K562 (cell line): ENCODE data around the gene MPZL1. TPM values are rescaled to one million over a fixed set of nuclear protein-coding genes. Genes with fewer than 3 reads are reported as not detected.

Source experiments
- ADNP ChIP-seq: fragments of 200-800 bp; sonication (Bioruptor generic); IDR thresholded peaks from 2 replicates; pipeline ENCODE4 v1.6.1; 2016; ENCODE audit warnings: missing genetic modification characterization, missing compliant biosample characterization
- CBX1 ChIP-seq: sonication (generic); IDR thresholded peaks from 2 replicates; pipeline ENCODE4 v1.6.1; 2016; ENCODE audit warnings: antibody characterized with exemption, low read depth, mild to moderate bottlenecking
- FIP1L1 ChIP-seq: fragments of 200-400 bp; formaldehyde crosslinking; IDR thresholded peaks from 2 replicates; pipeline ENCODE4 v1.6.1; 2018; ENCODE audit warnings: mild to moderate bottlenecking, low read depth, low read length; ENCODE audit not compliant: poor library complexity, severe bottlenecking
- KLF13 ChIP-seq: fragments of 450-650 bp; IDR thresholded peaks from 2 replicates; pipeline ENCODE4 v1.6.1; 2016; ENCODE audit warnings: missing genetic modification characterization, low read depth, mild to moderate bottlenecking, missing compliant biosample characterization, moderate library complexity, borderline replicate concordance
- MEF2D ChIP-seq: conservative IDR thresholded peaks from 2 replicates; pipeline ENCODE4 v1.6.1; 2016; ENCODE audit warnings: low read depth, missing genetic modification characterization, missing compliant biosample characterization
- NBN ChIP-seq: fragments of 450-650 bp; IDR thresholded peaks from 2 replicates; pipeline ENCODE4 v1.6.1; 2016; ENCODE audit warnings: low read depth, mild to moderate bottlenecking
- RBM34 ChIP-seq: fragments of 200-400 bp; formaldehyde crosslinking; IDR thresholded peaks from 2 replicates; pipeline ENCODE4 v1.6.1; 2018; ENCODE audit warnings: low read length, borderline replicate concordance; ENCODE audit not compliant: insufficient read depth
- SMC3 ChIP-seq: conservative IDR thresholded peaks from 2 replicates; pipeline ENCODE4 v1.6.1; 2011; ENCODE audit warnings: low read depth, low read length, improper control_type of control experiment; ENCODE audit not compliant: insufficient read depth
- SP2 ChIP-seq: IDR thresholded peaks from 2 replicates; pipeline ENCODE4 v1.6.1; 2011; ENCODE audit warnings: mild to moderate bottlenecking, low read depth, low read length, moderate library complexity; ENCODE audit not compliant: poor library complexity, severe bottlenecking; ENCODE audit errors: extremely low read depth
- U2AF2 ChIP-seq: fragments of 200-400 bp; formaldehyde crosslinking; optimal IDR thresholded peaks from 2 replicates; pipeline ENCODE3; 2017; ENCODE audit warnings: low read depth, mild to moderate bottlenecking, low read length
- ZNF146 ChIP-seq: IDR thresholded peaks from one replicate; pipeline ENCODE4 v1.6.1; 2018; ENCODE audit warnings: missing compliant biosample characterization; ENCODE audit not compliant: unreplicated experiment
- ZNF717 ChIP-seq: fragments of 250-450 bp; sonication (Bioruptor Pico); IDR thresholded peaks from 2 replicates; pipeline ENCODE4 v1.5.0; 2021
- ZNF76 ChIP-seq: fragments of 250-450 bp; sonication (Bioruptor Pico); IDR thresholded peaks from 2 replicates; pipeline ENCODE4 v1.4.0; 2020; ENCODE audit warnings: mild to moderate bottlenecking, moderate library complexity, borderline replicate concordance
- polyA plus RNA-seq, 8 experiments: library from polyadenylated mRNA; depleted of rRNA in 4 of 8; stranded (reverse) in 5 of 8; unstranded in 3 of 8; fragments of >200 nt; fragmentation: Nextera tagmentation in 2 of 8; fragmentation: Illumina TruSeq in 1 of 8; extraction: Ambion mirVana in 2 of 8; extraction: Trizol in 1 of 8; gene quantifications; 2 replicates each; pipeline versions ENCODE4 v1.2.1 to v1.2.3, GENCODE V29; 2011 to 2014; ENCODE audit warnings: inconsistent platforms in 1 of 8, missing spikeins in 1 of 8
- total RNA-seq, 7 experiments: library from RNA; depleted of rRNA in 6 of 7; stranded (reverse); fragments of >200 nt in 6 of 7; fragmentation: Illumina TruSeq in 2 of 7; extraction: Trizol in 2 of 7; gene quantifications; 2 replicates each; pipeline versions ENCODE4 v1.2.1 to v1.2.3, GENCODE V29; 2011 to 2021; ENCODE audit warnings: low replicate concordance in 1 of 7
- TF ChIP-seq, protein P1 (sequence below): fragments of 450-650 bp; formaldehyde crosslinking; IDR thresholded peaks from 2 replicates; pipeline ENCODE4 v1.4.0; 2022; ENCODE audit warnings: mild to moderate bottlenecking, moderate library complexity
- TF ChIP-seq, protein P2 (sequence below), 2 experiments: fragments of 150-350 bp in 1 of 2; IDR thresholded peaks; 2 replicates each; pipeline ENCODE4 v1.6.1; 2012 to 2016; ENCODE audit warnings: low read depth in 2 of 2, low read length in 2 of 2, mild to moderate bottlenecking in 1 of 2, moderate library complexity in 1 of 2
- TF ChIP-seq, protein P3 (sequence below), 2 experiments: fragments of 450-650 bp in 1 of 2; sonication (generic) in 1 of 2; formaldehyde crosslinking; conservative IDR thresholded peaks; 2 replicates each; pipeline versions ENCODE4 v1.4.0 to v1.8.1; 2020 to 2022; ENCODE audit warnings: mild to moderate bottlenecking in 1 of 2, missing genetic modification reagents in 1 of 2
- TF ChIP-seq, protein P4 (sequence below): fragments of 450-650 bp; formaldehyde crosslinking; IDR thresholded peaks from 2 replicates; pipeline ENCODE4 v1.4.0; 2020; ENCODE audit warnings: mild to moderate bottlenecking, moderate library complexity
- TF ChIP-seq, protein P5 (sequence below): sonication (generic); formaldehyde crosslinking; IDR thresholded peaks from 2 replicates; pipeline ENCODE4 v1.8.1; 2023; ENCODE audit warnings: mild to moderate bottlenecking, missing genetic modification reagents
- TF ChIP-seq, protein P6 (sequence below): sonication (generic); formaldehyde crosslinking; IDR thresholded peaks from 2 replicates; pipeline ENCODE4 v1.8.1; 2023; ENCODE audit warnings: mild to moderate bottlenecking, missing genetic modification reagents, moderate library complexity

The MPZL1 gene
- total and polyA plus RNA-seq, 9 of the 15 experiments (the other 6 are each of a cell fraction or from before 2014, with no cell fraction given) = 14.5 to 153 (median 66.5) TPM

- TF ChIP-seq, protein P1, sequence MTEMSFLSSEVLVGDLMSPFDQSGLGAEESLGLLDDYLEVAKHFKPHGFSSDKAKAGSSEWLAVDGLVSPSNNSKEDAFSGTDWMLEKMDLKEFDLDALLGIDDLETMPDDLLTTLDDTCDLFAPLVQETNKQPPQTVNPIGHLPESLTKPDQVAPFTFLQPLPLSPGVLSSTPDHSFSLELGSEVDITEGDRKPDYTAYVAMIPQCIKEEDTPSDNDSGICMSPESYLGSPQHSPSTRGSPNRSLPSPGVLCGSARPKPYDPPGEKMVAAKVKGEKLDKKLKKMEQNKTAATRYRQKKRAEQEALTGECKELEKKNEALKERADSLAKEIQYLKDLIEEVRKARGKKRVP = no peak
- TF ChIP-seq, protein P2, sequence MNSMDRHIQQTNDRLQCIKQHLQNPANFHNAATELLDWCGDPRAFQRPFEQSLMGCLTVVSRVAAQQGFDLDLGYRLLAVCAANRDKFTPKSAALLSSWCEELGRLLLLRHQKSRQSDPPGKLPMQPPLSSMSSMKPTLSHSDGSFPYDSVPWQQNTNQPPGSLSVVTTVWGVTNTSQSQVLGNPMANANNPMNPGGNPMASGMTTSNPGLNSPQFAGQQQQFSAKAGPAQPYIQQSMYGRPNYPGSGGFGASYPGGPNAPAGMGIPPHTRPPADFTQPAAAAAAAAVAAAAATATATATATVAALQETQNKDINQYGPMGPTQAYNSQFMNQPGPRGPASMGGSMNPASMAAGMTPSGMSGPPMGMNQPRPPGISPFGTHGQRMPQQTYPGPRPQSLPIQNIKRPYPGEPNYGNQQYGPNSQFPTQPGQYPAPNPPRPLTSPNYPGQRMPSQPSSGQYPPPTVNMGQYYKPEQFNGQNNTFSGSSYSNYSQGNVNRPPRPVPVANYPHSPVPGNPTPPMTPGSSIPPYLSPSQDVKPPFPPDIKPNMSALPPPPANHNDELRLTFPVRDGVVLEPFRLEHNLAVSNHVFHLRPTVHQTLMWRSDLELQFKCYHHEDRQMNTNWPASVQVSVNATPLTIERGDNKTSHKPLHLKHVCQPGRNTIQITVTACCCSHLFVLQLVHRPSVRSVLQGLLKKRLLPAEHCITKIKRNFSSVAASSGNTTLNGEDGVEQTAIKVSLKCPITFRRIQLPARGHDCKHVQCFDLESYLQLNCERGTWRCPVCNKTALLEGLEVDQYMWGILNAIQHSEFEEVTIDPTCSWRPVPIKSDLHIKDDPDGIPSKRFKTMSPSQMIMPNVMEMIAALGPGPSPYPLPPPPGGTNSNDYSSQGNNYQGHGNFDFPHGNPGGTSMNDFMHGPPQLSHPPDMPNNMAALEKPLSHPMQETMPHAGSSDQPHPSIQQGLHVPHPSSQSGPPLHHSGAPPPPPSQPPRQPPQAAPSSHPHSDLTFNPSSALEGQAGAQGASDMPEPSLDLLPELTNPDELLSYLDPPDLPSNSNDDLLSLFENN (IDR thresholded peaks at IDR 0.05; ENCODE audit: low read depth in 2 of 2, low read length in 2 of 2) = no peak
- TF ChIP-seq KLF13 (tag) = no peak
- TF ChIP-seq ADNP (tag) = 0 out of 2 replicates have a peak, but pooled peaks have one; percentile 7
- TF ChIP-seq, protein P3, sequence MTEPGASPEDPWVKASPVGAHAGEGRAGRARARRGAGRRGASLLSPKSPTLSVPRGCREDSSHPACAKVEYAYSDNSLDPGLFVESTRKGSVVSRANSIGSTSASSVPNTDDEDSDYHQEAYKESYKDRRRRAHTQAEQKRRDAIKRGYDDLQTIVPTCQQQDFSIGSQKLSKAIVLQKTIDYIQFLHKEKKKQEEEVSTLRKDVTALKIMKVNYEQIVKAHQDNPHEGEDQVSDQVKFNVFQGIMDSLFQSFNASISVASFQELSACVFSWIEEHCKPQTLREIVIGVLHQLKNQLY (CRISPR knock-in tag; conservative IDR thresholded peaks at IDR 0.05) = no peak
- TF ChIP-seq FIP1L1 = no peak
- no peak for TF ChIP-seq ZNF76 (CRISPR knock-in tag)
- no peak for TF ChIP-seq RBM34
- no peak for TF ChIP-seq CBX1
- no peak for TF ChIP-seq MEF2D (tag)
- TF ChIP-seq, protein P4, sequence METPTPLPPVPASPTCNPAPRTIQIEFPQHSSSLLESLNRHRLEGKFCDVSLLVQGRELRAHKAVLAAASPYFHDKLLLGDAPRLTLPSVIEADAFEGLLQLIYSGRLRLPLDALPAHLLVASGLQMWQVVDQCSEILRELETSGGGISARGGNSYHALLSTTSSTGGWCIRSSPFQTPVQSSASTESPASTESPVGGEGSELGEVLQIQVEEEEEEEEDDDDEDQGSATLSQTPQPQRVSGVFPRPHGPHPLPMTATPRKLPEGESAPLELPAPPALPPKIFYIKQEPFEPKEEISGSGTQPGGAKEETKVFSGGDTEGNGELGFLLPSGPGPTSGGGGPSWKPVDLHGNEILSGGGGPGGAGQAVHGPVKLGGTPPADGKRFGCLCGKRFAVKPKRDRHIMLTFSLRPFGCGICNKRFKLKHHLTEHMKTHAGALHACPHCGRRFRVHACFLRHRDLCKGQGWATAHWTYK (CRISPR knock-in tag) = no peak
- TF ChIP-seq, protein P5, sequence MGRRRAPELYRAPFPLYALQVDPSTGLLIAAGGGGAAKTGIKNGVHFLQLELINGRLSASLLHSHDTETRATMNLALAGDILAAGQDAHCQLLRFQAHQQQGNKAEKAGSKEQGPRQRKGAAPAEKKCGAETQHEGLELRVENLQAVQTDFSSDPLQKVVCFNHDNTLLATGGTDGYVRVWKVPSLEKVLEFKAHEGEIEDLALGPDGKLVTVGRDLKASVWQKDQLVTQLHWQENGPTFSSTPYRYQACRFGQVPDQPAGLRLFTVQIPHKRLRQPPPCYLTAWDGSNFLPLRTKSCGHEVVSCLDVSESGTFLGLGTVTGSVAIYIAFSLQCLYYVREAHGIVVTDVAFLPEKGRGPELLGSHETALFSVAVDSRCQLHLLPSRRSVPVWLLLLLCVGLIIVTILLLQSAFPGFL (CRISPR knock-in tag) = no peak
- TF ChIP-seq ZNF717 (CRISPR knock-in tag) = no peak
- no peak for TF ChIP-seq ZNF146 (CRISPR knock-in tag)
- 0 out of 2 replicates have a peak, but pooled peaks have one; percentile 47 for TF ChIP-seq NBN
- TF ChIP-seq, protein P6, sequence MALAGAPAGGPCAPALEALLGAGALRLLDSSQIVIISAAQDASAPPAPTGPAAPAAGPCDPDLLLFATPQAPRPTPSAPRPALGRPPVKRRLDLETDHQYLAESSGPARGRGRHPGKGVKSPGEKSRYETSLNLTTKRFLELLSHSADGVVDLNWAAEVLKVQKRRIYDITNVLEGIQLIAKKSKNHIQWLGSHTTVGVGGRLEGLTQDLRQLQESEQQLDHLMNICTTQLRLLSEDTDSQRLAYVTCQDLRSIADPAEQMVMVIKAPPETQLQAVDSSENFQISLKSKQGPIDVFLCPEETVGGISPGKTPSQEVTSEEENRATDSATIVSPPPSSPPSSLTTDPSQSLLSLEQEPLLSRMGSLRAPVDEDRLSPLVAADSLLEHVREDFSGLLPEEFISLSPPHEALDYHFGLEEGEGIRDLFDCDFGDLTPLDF (CRISPR knock-in tag) = no peak
- TF ChIP-seq SP2 = no peak
- TF ChIP-seq U2AF2 = no peak
- no peak for TF ChIP-seq SMC3
These were observed 26.2 kb downstream of the MPZL1 start (continued) for GRCh38 chr1:167747988-167748387.
